ENCODE data around the gene NHS.

NHS gene

DNA sequence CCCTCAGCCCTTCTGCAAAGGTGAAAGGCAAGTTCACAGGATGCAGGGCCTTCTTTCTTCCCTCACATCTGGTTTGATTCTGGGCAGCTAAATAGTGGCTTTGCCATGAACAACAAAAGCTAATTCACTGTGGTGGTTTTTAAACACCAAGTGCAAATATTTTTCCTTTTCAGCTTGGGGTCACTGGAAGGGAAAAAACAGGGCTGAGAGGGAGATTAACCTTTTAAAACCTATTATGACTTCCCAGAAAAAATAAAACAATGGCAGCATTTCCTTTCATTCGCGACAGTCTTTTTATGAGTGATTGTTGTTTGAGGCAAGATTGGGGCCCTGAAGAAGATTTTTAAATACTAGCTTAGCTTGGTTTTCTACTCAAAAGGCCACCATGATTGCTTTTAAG, 258.5 kb downstream of the NHS start:
- DNase-seq, result no peak

DNA sequence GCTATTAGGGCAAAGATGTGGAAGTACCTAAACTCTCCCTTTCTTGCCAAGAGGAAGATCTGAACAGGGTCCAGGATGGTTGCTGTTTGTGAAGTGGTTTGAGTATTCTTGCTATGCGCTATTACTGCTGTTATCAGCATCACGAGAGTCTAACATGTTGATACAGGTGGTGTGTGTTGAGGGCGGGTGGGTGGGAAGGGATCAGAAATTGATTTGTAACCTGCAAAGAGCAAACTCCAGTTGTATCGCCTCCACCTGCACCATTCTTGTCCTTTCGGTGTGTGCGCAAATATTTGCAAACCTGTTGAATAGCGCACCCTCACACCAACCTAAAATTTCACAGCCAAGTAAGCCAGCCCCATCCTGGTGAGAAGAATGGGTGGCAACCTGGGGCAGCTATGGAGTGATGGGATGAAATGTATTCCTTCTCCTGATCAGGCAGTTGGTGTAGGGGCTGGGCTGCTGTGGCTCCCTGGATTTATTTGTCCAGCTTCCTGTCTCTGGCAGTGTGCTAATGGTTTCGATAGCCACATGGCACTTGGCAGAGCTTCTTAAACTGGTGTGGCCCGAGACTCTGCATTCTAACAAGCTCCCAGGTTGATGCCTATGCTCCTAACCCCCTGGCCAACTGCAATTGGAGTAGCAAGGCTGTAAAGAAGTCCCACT, 259.7 kb downstream of the NHS start:
- DNase-seq, result no peak

DNA sequence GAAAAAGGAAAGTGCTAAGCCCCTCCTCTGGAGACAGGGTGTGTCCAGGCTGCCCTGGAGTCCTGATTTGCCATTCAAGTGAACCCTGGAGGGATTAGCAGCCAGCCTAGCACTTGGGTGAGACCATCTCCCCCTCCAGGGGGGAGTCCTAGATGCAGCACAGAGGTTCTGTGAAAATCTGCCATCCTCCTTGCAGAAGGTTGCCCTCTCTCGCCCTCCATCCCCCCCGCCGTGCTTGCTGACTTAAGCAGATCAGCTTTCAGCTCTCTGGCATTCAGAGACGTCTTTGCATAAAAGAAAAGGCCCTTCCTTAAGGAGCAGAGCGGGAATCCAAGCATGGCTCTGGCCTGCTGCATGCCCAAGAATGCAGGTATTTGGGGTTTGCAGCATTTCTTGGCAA, 260.2 kb downstream of the NHS start:
- DNase-seq, result no peak

DNA sequence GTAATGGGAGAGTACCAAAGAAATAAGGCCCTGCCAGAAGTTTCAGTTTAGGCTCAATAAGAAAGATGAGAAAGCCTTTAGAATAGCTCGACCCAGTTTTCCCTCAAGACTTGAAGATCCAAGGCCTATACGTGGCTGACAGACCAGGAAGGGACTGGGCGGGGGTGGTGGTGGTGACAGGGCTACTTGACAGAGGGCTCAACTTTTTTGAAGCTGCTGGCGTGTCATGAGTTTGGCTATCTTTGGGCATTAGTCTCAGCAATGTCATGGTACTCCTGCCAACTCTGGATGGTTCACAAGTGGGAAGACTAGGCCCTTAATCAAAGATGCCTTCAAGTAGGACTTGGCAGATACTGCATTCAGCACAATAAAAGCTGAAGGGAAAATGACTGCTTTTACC, 262.2 kb downstream of the NHS start:
- DNase-seq, result no peak

GRCh38 chrX:17638731-17639130, 263.7 kb downstream of the NHS start:
- no peak for DNase-seq

DNA sequence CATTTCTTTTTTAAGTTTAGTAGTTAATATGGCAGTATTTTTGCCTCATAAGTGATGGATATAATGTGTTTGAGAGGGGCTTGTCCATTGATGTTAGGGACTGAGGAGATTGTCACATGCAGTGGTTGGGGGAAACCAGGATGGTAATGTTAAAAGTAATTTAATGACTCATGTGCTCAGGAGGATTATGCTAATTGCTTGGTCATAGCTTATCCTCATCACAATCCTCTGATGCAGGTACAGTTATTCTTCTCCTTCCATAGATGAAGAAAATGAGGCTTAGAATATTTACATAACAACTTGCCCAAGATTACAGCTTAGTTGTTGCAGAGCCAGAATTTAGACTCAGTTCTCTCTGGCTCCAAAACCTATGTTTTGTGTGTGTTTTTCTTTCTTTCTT, 267.9 kb downstream of the NHS start:
- DNase-seq, result no peak

DNA sequence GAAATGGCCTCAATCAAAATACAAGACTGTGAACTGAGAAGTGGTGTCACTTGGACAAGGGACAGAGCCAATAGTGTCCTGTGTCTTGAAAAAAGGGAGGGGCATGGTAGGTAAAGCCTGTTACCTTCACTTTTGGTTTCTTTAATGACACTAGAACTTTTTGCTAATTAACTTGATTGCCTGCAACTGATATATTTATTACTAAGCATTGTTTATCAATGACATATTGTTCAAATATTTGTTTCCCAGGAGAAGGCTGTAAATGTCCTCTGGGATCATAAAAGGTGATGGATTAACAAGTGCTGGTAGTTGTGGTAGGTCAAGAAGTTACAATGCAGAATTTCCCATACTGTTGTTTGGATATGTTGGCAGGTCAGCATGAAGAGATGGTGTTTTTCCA, 268.5 kb downstream of the NHS start:
- DNase-seq, result no peak

- no peak for DNase-seq
Observed at GRCh38 chrX:17644001-17644400, 269.0 kb downstream of the NHS start.

- DNase-seq, result peak; percentile 71
Observed at GRCh38 chrX:17654116-17654515, 279.1 kb downstream of the NHS start.

DNA sequence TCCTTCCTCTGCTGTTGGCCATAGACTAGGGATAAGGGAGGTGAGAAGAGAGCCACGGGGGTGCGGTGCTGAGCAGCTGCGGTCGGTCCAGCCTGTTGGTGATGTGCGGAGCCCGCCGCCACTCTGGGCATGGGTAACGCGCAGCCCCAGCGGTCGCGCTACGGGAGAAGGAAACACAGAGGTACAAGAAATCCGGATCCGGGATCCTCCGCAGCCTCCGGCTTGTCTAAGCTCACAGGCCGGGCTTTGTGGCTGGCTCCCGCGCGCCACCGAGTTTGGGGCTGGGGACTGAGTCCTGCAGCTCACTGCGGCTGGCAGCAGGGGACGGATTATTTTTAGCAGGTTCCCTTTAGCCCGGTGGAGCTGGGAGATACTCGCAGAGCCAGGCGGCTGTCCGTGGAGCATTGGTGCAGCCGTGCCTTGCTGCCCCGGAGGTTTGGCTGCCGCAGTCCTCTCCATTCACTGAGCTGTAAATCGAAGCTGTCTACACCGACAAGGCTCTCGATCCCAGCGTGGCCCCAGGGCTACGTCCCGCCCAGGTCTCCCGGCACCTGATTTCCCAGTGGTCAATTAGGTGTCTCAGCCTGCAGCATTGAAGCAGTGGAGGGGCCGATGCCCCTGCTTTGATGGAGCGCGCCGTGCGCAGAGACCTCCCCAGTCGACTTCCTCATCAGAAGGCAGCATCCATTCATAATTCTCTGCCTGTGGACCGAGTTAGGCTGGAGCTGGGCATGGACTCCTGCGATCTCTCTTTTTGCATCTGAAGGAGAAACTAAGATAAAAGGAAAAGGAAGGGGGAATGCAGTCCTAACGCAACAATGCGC, 280.4 kb downstream of the NHS start:
- DNase-seq, result peak; percentile 65

- no peak for DNase-seq
Observed at GRCh38 chrX:17656035-17656418, 281.0 kb downstream of the NHS start.

DNA sequence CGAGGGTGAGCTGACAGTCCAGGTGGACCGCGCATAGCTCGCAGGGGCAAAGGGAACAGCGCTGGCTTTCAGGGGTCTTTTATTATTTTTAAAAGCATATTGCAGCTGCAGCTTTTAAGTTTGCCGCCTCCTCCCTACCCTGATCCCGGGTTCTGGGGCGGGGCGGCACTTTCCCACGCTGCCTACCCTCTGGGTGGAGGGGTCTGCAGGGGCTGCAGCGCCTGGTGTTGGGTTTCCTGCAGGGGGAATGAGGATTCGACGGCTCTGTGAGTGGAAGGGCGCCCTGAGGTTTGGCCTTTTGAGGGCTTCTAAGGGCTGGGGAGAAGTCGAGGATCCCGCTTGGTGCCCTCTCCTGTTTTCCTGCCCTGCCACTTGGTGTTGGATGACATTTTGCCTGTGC, 281.6 kb downstream of the NHS start:
- DNase-seq, result no peak

DNA sequence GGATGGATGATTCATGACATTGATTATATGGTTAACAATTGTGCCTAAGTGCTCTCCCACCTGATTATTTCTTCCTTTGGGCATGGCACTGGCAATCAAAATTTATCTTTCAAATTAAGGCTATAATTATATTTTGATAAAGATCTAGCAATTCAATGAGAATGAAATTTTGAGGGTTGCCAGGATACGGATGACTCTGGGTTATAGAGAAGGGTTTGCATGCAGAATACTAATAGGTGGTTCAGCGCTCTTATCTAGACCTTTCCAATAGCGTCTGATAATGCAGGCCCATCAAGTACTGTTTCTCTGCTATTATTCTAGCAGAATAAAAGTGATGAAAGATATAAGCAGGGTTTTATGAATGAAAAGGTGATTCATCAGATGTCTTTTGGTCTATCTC, 287.4 kb downstream of the NHS start:
- DNase-seq, result no peak

DNA sequence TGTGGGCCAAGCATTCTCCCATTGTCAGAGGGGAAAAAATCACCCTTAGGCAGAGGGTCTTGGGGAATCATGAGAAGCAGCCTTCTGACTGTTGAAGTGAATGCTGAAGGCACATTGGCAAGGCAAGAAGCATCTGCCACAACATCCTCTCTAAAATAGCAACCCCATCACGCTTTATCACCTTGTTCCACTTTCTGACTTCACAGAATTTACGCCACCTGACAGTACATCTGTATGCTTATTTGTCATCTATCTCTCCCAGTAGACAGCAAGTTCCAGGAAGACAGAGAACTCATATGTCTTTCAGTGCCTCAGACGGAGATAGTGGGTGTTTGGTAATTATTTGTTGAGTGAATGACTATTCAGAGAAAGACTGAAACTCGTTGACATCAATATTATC, 293.9 kb downstream of the NHS start:
- DNase-seq, result no peak

GRCh38 chrX:17669458-17669857, 294.5 kb downstream of the NHS start:
- DNase-seq, result no peak

GRCh38 chrX:17669891-17670290, 294.9 kb downstream of the NHS start:
- no peak for DNase-seq

GRCh38 chrX:17670874-17671273, 295.9 kb downstream of the NHS start:
- no peak for DNase-seq

- DNase-seq, result no peak
Observed at GRCh38 chrX:17674601-17675000, 299.6 kb downstream of the NHS start.

DNA sequence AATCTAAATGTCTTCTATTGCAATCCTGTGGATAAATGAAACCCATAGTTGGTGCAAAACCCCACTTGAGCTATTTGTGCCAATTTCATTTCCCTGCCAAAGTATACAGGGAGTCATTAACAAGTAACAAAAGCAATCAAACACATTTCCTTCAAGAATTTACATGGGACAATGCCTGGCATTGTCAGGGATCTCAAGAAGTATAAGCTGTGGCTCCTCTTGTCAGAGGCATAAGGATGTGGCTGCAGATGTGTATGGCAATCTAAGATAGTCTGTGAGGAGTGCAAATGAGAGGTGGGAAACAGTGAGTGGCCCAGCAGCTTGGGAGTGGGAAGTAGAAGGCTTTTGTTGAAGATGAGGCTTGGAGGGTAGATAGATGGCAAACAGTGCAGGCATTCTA, 304.3 kb downstream of the NHS start:
- DNase-seq, result no peak

- DNase-seq, result no peak
Observed at GRCh38 chrX:17679820-17680219, 304.8 kb downstream of the NHS start.

- DNase-seq, result no peak
Observed at GRCh38 chrX:17680732-17681413, 305.9 kb downstream of the NHS start.

DNA sequence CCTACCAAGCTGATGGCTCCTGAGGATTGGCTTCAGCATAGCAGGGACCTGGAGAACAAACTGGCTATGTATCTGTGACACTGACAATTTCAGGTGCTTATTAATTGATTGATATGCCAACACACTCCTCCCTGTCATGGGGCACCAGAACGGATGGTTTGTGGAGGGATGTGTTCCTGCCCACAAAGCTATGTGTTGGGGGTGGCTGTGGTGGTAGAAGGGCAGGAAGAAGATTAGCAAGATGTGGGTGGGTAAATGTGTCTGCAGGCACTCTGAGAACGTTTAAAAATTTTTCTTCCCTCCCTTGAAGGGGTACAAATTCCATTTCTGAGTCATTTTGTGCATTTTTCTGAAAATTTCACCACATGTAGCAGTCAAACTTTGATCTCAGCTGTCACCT, 307.3 kb downstream of the NHS start:
- no peak for DNase-seq

DNA sequence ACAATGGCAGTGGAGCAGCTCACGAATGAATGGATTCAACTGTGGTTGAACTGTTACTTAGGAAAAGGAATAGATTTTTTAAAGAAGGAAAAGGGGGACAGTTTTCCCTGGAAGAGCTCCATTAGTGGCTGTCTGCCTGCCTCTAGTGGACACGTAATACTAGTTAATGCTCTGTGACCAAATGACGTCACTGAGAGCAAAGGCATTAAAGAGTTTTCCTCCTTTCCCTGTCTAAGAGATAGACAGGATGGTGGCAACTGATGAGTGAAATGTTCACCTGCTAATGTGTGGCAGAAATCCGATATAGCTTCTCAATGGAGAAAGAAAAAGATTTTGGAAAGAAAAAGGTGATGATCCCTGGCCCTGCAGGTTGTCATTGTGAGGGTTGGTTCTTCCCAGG, 310.0 kb downstream of the NHS start:
- no peak for DNase-seq

DNA sequence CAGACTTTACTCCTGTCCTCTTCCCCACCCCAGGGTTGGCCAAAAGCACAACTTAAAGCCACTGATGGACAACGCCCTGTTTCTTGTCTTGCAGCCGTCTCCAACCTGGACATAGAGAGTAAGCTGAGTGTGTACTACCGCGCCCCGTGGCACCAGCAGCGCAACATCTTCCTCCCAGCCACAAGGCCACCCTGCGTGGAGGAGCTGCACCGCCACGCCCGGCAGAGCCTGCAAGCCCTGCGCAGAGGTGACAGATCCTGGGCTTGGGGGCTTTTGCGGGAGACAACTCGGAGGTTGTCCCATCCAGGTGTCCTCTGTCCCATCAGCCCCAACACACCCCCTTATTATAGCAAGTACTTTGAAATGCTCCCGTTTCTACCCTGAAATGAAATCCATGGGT, 312.6 kb downstream of the NHS start:
- DNase-seq, result no peak

All from activated CD8-positive, alpha-beta memory T cell treated with anti-CD3 and anti-CD28 coated beads for 24 hours (primary cell).